Measurements from ENCODE around the gene DOCK10. TPM values are rescaled to one million over a fixed set of nuclear protein-coding genes. Genes with fewer than 3 reads are reported as not detected.

The DOCK10 gene
- total RNA-seq, 1 experiment from 2014 or later, result 28.9 TPM

GRCh38 chr2:224777559-224777930 lies 264.7 kb downstream of the DOCK10 start:
- intact Hi-C loops (cut with micrococcal nuclease; ENCODE audit: unreplicated experiment), result loop anchor here (5.0 kb wide), 1 partner anchor 490 kb away; no protein-coding TSS in a partner anchor
- Histone ChIP-seq H3K27me3 (ENCODE audit: insufficient read depth, low read depth) (no peaks in the 10 kb centered on the region), H3K79me2 (ENCODE audit: low read depth) (no peaks in the 10 kb centered on the region), H3F3A (ENCODE audit: insufficient read depth, low read depth) (no peaks in the 10 kb centered on the region), H2AFZ (no peak overlapping the region), H3K9me2 (ENCODE audit: insufficient read depth) (no peaks in the 10 kb centered on the region), H3K27ac (no peak overlapping the region), H3K4me1 (replicated peaks; ENCODE audit: insufficient read depth) (no peaks in the 10 kb centered on the region), H3K9me3 (ENCODE audit: insufficient read depth, low read depth) (no peaks in the 10 kb centered on the region), H3K4me2 (no peak overlapping the region), H3K36me3 (ENCODE audit: low read depth) (no peaks in the 10 kb centered on the region), H4K20me1 (ENCODE audit: insufficient read depth) (no peaks in the 10 kb centered on the region), H3K4me3 (no peak overlapping the region)
- POLR2A ChIA-PET (ENCODE audit: unreplicated experiment), result interaction anchor here (0.7 kb wide), 1 partner anchor 127 kb away, joined by 3 read pairs; no protein-coding TSS in a partner anchor
- DNase-seq, result no peak
- TF ChIP-seq, protein P1, sequence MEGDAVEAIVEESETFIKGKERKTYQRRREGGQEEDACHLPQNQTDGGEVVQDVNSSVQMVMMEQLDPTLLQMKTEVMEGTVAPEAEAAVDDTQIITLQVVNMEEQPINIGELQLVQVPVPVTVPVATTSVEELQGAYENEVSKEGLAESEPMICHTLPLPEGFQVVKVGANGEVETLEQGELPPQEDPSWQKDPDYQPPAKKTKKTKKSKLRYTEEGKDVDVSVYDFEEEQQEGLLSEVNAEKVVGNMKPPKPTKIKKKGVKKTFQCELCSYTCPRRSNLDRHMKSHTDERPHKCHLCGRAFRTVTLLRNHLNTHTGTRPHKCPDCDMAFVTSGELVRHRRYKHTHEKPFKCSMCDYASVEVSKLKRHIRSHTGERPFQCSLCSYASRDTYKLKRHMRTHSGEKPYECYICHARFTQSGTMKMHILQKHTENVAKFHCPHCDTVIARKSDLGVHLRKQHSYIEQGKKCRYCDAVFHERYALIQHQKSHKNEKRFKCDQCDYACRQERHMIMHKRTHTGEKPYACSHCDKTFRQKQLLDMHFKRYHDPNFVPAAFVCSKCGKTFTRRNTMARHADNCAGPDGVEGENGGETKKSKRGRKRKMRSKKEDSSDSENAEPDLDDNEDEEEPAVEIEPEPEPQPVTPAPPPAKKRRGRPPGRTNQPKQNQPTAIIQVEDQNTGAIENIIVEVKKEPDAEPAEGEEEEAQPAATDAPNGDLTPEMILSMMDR (conservative IDR thresholded peaks at IDR 0.05), result no peak
- no peak for TF ChIP-seq EZH2 (IDR thresholded peaks at IDR 0.05; ENCODE audit: low read depth)
- CTCF ChIA-PET, result interaction anchor here (0.6 to 1.7 kb wide), 2 partner anchors 781 to 807 kb away, joined by 3 to 8 read pairs; no protein-coding TSS in a partner anchor
- no TSS peak for BruUV-seq (replicated peaks)

DNA sequence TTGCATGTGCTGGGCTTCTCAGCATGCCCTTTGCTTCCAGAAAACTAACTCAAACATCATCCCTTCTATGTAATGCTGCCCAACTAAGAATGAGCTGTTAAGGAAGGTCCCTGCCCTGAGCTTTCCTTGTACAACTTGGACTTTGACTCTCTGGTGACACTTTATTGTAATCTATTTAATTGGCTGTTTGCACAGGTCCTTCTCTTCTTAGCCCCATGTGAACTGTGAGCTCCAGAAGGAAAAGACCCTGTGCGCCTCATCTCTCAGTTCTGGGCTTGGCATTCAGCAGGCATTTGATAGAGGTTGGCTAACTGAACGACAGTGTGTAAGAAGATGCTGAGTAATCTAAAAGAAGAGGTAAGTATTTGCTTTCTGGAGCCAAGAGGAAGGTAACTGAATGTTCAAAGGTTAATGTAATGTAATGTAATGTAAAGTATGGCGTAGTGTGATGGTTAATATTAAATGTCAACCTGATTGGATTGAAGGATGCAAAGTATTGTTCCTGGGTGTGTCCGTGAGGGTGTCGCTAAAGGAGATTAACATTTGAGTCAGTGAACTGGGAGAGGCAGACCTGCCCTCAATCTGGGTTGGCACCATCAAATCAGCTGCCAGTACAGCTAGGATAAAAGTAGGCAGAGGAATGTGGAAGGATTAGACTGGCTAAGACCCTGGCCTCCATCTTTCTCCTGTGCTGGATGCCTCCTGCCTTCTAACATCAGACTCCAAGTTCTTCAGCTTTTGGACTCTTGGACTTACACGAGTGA lies 265.3 kb downstream of the DOCK10 start:
- Histone ChIP-seq H3K79me2 (ENCODE audit: low read depth) (no peaks in the 10 kb centered on the region), H3K4me3 (no peak overlapping the region), H2AFZ (no peak overlapping the region), H3F3A (ENCODE audit: insufficient read depth, low read depth) (no peaks in the 10 kb centered on the region), H3K27ac (no peak overlapping the region), H3K4me1 (replicated peaks; ENCODE audit: insufficient read depth) (no peaks in the 10 kb centered on the region), H4K20me1 (ENCODE audit: insufficient read depth) (no peaks in the 10 kb centered on the region), H3K9me2 (ENCODE audit: insufficient read depth) (no peaks in the 10 kb centered on the region), H3K27me3 (ENCODE audit: insufficient read depth, low read depth) (no peaks in the 10 kb centered on the region), H3K36me3 (ENCODE audit: low read depth) (no peaks in the 10 kb centered on the region), H3K9me3 (ENCODE audit: insufficient read depth, low read depth) (no peaks in the 10 kb centered on the region), H3K4me2 (no peak overlapping the region)
- DNase-seq, result no peak
- ChIA-PET POLR2A (ENCODE audit: unreplicated experiment) (interaction anchor here (0.6 kb wide), 1 partner anchor 1734 kb away, joined by 3 read pairs; no protein-coding TSS in a partner anchor), CTCF (interaction anchor here (0.6 to 1.7 kb wide), 3 partner anchors 416 to 807 kb away, joined by 3 to 8 read pairs (median 3); no protein-coding TSS in a partner anchor)
- TF ChIP-seq EZH2 (IDR thresholded peaks at IDR 0.05; ENCODE audit: low read depth), result no peak
- TF ChIP-seq, protein P1 (conservative IDR thresholded peaks at IDR 0.05), result no peak
- intact Hi-C loops (cut with micrococcal nuclease; ENCODE audit: unreplicated experiment), result loop anchor here (5.0 kb wide), 1 partner anchor 490 kb away; no protein-coding TSS in a partner anchor
- BruUV-seq (replicated peaks), result no TSS peak

DNA sequence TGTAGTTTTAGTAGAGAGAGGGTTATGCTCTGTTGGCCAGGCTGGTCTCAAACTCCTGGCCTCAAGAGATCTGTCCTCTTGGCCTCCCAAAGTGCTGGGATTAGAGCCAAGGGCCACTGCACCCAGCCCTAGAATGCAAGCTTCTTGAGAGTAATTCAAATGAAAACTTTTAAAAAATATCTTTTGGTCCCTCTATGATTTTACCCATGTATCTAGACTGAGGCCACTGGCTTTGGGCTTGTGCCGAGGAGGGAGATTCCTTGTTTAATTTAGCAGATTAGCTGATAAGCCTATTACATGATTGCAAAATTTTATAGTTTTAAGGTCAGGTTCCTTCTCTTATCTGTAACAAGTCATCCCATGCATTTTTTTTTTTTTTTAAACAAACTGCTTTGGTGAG lies 266.6 kb downstream of the DOCK10 start:
- intact Hi-C loops (cut with micrococcal nuclease; ENCODE audit: unreplicated experiment), result loop anchor here (5.0 kb wide), 1 partner anchor 488 kb away; no protein-coding TSS in a partner anchor
- TF ChIP-seq, protein P1 (conservative IDR thresholded peaks at IDR 0.05), result no peak
- TF ChIP-seq EZH2 (IDR thresholded peaks at IDR 0.05; ENCODE audit: low read depth), result no peak
- no peak overlapping the region for H3K4me3 ChIP-seq
- no peaks in the 10 kb centered on the region for H3K27me3 ChIP-seq (ENCODE audit: insufficient read depth, low read depth)
- no peaks in the 10 kb centered on the region for H3K79me2 ChIP-seq (ENCODE audit: low read depth)
- H3K4me1 ChIP-seq (replicated peaks; ENCODE audit: insufficient read depth), result no peaks in the 10 kb centered on the region
- H3F3A ChIP-seq (ENCODE audit: insufficient read depth, low read depth), result no peaks in the 10 kb centered on the region
- CTCF ChIA-PET, result interaction anchor here (0.6 to 1.4 kb wide), 3 partner anchors 415 to 914 kb away, joined by 3 read pairs; no protein-coding TSS in a partner anchor
- POLR2A ChIA-PET (ENCODE audit: unreplicated experiment), result interaction anchor here (0.6 kb wide), 2 partner anchors 257 to 570 kb away, joined by 3 read pairs; no protein-coding TSS in a partner anchor
- no peaks in the 10 kb centered on the region for H3K9me2 ChIP-seq (ENCODE audit: insufficient read depth)
- H3K9me3 ChIP-seq (ENCODE audit: insufficient read depth, low read depth), result no peaks in the 10 kb centered on the region
- BruUV-seq (replicated peaks), result no TSS peak
- no peaks in the 10 kb centered on the region for H4K20me1 ChIP-seq (ENCODE audit: insufficient read depth)
- no peaks in the 10 kb centered on the region for H3K36me3 ChIP-seq (ENCODE audit: low read depth)
- no peak for DNase-seq
- no peak overlapping the region for H2AFZ ChIP-seq
- no peak overlapping the region for H3K4me2 ChIP-seq
- no peak overlapping the region for H3K27ac ChIP-seq

Measured in PC-9 (cell line).